ENCODE data around the gene SMNDC1. TPM values are rescaled to one million over a fixed set of nuclear protein-coding genes. Genes with fewer than 3 reads are reported as not detected.

The SMNDC1 gene
- total RNA-seq, 1 experiment from 2014 or later, result 57.8 TPM

DNA sequence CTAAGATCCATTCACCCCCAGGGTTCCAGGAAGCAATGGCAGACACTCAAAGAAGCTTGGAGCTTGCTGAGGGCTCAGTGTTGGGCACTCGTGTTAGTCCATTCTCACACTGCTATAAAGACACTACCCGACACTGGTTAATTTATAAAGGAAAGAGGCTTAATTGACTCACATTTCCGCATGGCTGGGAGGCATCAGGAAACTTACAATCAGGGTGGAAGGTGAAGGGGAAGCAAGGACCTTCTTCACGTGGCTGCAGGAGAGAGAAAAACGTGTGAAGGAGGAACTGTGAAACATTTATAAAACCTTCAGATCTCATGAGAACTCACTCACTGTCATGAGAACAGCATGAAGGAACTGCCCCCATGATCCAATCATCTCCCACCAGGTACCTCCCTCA, 44.7 kb upstream of the SMNDC1 start:
- H3K9me3 ChIP-seq (ENCODE audit: low read depth, low read length, poor library complexity, severe bottlenecking), result no peaks in the 10 kb centered on the region
- CTCF ChIA-PET, result no interaction called here
- POLR2A ChIA-PET (ENCODE audit: low non-redundant PET), result no interaction called here
- no peaks in the 10 kb centered on the region for H3K27me3 ChIP-seq (replicated peaks; ENCODE audit: insufficient read depth, low read depth, low read length, poor library complexity)
- no TSS peak for BruUV-seq (replicated peaks)
- H3K27ac ChIP-seq (ENCODE audit: low read depth, low read length, poor library complexity, severe bottlenecking), result no peak overlapping the region
- no peak for TF ChIP-seq EZH2 (IDR thresholded peaks at IDR 0.05; ENCODE audit: borderline replicate concordance, low read depth, low read length, poor library complexity, severe bottlenecking)
- TF ChIP-seq, protein P1, sequence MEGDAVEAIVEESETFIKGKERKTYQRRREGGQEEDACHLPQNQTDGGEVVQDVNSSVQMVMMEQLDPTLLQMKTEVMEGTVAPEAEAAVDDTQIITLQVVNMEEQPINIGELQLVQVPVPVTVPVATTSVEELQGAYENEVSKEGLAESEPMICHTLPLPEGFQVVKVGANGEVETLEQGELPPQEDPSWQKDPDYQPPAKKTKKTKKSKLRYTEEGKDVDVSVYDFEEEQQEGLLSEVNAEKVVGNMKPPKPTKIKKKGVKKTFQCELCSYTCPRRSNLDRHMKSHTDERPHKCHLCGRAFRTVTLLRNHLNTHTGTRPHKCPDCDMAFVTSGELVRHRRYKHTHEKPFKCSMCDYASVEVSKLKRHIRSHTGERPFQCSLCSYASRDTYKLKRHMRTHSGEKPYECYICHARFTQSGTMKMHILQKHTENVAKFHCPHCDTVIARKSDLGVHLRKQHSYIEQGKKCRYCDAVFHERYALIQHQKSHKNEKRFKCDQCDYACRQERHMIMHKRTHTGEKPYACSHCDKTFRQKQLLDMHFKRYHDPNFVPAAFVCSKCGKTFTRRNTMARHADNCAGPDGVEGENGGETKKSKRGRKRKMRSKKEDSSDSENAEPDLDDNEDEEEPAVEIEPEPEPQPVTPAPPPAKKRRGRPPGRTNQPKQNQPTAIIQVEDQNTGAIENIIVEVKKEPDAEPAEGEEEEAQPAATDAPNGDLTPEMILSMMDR (conservative IDR thresholded peaks at IDR 0.05; ENCODE audit: low read depth, low read length), result no peak
- intact Hi-C loops (cut with micrococcal nuclease; ENCODE audit: unreplicated experiment), result no loop called here
- H3K4me1 ChIP-seq (ENCODE audit: insufficient read depth, low read length, poor library complexity, severe bottlenecking), result peaks cover 19% of the 10 kb centered on the region
- no peaks in the 10 kb centered on the region for H3K36me3 ChIP-seq (ENCODE audit: insufficient read depth, low read length, poor library complexity, severe bottlenecking)
- H3K4me3 ChIP-seq (ENCODE audit: low read depth, low read length, poor library complexity, severe bottlenecking), result no peak overlapping the region
- no peak for DNase-seq (ENCODE audit: low spot score)

DNA sequence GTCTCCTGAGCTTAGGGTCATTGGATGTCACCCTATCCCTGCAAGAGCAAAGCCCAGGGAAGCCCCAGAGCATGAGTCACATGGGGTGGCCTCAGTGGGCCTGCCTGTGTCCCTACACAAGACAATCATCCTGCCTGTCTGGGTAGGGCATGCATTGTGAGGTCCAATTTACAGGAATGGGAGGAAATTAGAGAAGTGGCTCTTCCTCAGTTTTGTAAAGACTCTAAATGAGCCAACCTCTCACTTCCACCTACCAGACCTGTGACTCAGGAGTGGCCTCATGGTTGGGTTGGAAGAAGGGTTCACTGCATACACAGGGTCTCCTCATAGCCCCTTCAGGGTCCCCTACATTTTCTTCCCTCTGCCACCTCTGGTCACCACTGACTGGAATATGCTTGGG, 43.6 kb upstream of the SMNDC1 start:
- no peaks in the 10 kb centered on the region for H3K9me3 ChIP-seq (ENCODE audit: low read depth, low read length, poor library complexity, severe bottlenecking)
- intact Hi-C loops (cut with micrococcal nuclease; ENCODE audit: unreplicated experiment), result no loop called here
- peaks cover 12% of the 10 kb centered on the region for H3K4me1 ChIP-seq (ENCODE audit: insufficient read depth, low read length, poor library complexity, severe bottlenecking)
- CTCF ChIA-PET, result no interaction called here
- POLR2A ChIA-PET (ENCODE audit: low non-redundant PET), result no interaction called here
- no peak overlapping the region for H3K27ac ChIP-seq (ENCODE audit: low read depth, low read length, poor library complexity, severe bottlenecking)
- no peak overlapping the region for H3K4me3 ChIP-seq (ENCODE audit: low read depth, low read length, poor library complexity, severe bottlenecking)
- no peak for TF ChIP-seq EZH2 (IDR thresholded peaks at IDR 0.05; ENCODE audit: borderline replicate concordance, low read depth, low read length, poor library complexity, severe bottlenecking)
- TF ChIP-seq, protein P1 (conservative IDR thresholded peaks at IDR 0.05; ENCODE audit: low read depth, low read length), result no peak
- no peak for DNase-seq (ENCODE audit: low spot score)
- no TSS peak for BruUV-seq (replicated peaks)
- H3K27me3 ChIP-seq (replicated peaks; ENCODE audit: insufficient read depth, low read depth, low read length, poor library complexity), result no peaks in the 10 kb centered on the region
- H3K36me3 ChIP-seq (ENCODE audit: insufficient read depth, low read length, poor library complexity, severe bottlenecking), result no peaks in the 10 kb centered on the region

DNA sequence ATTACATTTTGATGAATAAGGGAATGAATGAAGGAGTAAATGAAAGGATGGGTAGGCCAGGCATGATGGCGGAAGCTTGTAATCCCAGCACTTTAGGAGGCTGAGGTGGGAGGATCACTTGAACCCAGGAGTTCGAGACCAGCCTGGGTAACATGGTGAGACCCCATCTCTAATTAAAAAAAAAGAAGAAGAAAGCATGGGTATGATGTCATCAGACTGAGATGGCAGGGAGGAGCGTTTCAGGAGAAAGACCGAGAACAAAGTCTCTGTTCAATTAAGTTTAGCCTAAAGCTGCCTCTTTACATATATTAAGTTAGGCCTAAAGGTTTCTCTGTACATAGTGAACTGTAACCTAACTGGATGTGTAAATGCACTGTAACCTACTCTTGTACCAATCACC, 42.2 kb upstream of the SMNDC1 start:
- H3K36me3 ChIP-seq (ENCODE audit: insufficient read depth, low read length, poor library complexity, severe bottlenecking), result no peaks in the 10 kb centered on the region
- ChIA-PET CTCF (no interaction called here), POLR2A (ENCODE audit: low non-redundant PET) (no interaction called here)
- no peaks in the 10 kb centered on the region for H3K27me3 ChIP-seq (replicated peaks; ENCODE audit: insufficient read depth, low read depth, low read length, poor library complexity)
- no peak overlapping the region for H3K27ac ChIP-seq (ENCODE audit: low read depth, low read length, poor library complexity, severe bottlenecking)
- intact Hi-C loops (cut with micrococcal nuclease; ENCODE audit: unreplicated experiment), result no loop called here
- TF ChIP-seq EZH2 (IDR thresholded peaks at IDR 0.05; ENCODE audit: borderline replicate concordance, low read depth, low read length, poor library complexity, severe bottlenecking), result no peak
- TF ChIP-seq, protein P1 (conservative IDR thresholded peaks at IDR 0.05; ENCODE audit: low read depth, low read length), result no peak
- H3K9me3 ChIP-seq (ENCODE audit: low read depth, low read length, poor library complexity, severe bottlenecking), result no peaks in the 10 kb centered on the region
- H3K4me1 ChIP-seq (ENCODE audit: insufficient read depth, low read length, poor library complexity, severe bottlenecking), result peaks cover 7% of the 10 kb centered on the region
- H3K4me3 ChIP-seq (ENCODE audit: low read depth, low read length, poor library complexity, severe bottlenecking), result no peak overlapping the region
- no peak for DNase-seq (ENCODE audit: low spot score)
- no TSS peak for BruUV-seq (replicated peaks)

Measured in A673 (cell line).